Cerebellar cortex (tissue), 1 donor: ENCODE data around the gene RSAD1.

Experiments used
- DNase-seq: peaks from one replicate; pipeline ENCODE4 v3.0.0-alpha.2; 2015; ENCODE audit warnings: low spot score

Gene RSAD1

DNA sequence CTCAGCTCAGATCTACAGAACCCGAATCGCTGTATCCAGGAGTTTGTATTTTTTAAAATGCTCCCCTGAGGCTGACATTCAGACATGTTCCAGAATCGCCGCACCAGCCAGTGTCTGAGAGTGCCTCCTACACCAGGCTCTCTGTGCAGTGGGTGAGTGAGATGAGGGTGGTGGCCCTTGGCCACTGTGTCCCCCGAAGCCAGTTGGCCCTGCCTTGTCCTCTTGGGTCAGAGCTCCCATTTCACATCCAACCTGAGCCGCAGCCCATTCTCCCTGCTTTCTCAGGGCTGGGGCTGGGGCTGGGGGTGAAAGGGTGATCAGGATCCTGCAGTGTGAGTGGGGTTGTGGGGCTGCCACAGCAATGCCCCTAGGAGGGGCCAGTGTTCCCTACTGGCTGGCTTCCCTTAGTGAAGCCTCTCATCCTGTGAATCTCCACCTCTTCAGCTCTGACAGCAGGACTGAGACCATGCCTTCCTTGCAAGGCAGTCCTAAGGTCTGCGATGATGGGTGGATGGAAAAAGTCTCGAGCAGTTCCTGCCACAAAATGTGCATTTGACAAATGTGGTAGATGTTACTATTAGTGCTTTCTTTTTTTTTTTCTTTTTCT, 16.7 kb downstream of the RSAD1 start:
- DNase-seq, result no peak

DNA sequence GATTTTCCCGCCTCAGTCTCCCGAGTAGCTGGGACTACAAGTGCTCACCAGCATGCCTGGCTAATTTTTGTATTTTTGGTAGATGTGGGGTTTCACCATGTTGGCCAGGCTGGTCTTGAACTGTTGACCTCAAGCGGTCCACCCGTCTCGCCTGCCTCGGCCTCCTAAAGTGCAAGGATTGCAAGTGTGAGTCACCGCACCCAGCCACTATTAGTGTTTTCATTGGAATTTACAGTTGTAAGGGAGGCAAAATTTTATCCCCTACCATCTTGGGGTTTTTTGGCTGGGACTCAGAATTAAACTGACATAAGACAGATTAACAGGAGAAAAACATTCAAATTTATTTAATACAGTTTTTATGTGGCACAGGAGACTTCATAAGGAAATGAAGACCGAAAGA, 17.3 kb downstream of the RSAD1 start:
- no peak for DNase-seq

DNA sequence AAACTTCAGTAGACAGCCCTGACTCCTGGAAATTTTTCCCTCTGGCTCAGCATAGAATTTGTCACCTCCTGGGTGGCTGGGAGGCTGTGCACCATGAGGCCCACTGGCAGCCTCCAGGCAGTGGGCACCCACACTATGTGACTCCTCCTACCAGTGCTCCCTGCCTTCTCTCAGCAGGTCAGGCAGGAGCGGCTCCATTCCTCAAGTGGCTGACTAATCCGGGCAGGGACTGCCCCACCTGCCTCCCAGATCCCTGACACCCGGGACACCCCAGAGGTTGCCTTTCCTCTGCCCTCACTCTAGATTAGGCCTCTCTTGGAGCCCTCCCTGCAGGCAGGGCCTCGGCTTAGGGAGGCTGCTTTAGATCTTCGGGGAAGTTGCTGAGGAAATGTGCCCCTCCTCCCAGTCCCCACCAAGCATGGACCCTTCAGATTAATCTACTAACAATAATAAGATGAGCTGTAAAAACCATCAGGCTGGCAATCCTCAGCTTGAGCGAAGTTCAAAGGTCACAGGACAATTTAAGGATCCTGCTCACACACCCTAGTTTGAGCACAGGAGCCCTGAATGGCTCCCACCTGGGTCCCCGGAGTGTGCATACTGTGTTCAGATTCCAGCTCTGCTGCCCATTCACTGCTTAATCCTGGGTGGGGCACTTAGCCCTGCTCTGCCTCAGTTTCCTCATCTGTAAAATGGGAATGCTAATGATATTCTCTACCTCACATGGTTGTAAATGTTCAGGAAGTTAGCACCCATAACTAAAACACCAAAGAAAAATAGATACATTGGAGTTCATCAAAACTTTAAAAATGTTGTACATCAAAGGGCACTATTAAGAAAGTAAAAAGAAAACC, 19.6 kb downstream of the RSAD1 start:
- no peak for DNase-seq

DNA sequence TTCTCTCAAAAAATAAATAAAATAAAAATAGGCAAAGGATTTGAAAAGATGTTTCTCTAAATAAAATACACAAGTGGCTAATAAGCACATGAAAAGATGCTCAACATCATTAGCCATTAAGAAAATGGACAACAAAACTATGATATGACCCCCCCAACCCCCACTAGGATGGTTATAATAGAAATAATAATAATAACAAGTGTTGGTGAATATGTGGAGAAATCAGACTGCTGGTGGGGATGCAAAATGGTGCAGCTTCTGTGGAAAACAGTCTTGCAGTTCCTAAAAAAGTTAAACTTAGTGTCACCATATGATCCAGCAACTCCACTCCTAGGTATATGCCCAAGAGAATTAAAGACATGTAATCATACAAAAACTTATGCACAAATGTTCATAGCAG, 20.6 kb downstream of the RSAD1 start:
- DNase-seq, result no peak

DNA sequence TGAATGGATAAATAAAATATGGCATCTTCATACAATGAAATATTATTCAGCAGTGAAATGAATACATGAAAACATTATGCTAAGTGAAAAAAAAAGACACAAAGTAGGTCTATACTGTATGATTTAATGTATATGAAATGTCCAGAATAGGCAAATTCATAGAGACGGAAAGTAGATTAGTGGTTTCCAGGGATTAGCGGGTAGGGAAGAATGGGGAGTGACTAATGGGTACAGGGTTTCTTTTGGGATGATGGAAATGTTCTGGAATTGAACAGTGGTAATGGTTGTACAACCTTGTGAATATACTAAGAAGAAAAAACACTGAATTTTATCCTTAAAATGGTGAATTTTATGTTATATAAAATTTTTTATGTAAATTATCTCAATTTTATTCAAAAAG, 21.1 kb downstream of the RSAD1 start:
- no peak for DNase-seq

DNA sequence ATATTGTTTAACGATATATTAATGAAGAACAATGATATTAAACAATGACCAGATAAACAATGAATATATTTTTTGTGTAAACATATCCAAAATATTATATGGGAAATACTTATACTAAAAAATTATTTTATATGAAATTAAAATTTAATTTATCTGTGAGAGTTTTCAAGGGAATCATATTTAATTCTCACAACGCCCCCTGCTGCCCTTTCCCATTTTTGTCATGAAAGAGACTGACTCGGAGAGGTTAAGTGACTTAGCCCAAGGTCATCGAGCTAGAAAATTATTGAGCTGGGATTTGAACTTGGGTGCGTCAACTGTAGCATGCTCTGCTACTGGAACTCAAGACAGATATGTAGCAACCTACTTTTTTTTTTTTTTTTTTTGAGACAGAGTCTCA, 22.4 kb downstream of the RSAD1 start:
- no peak for DNase-seq

DNA sequence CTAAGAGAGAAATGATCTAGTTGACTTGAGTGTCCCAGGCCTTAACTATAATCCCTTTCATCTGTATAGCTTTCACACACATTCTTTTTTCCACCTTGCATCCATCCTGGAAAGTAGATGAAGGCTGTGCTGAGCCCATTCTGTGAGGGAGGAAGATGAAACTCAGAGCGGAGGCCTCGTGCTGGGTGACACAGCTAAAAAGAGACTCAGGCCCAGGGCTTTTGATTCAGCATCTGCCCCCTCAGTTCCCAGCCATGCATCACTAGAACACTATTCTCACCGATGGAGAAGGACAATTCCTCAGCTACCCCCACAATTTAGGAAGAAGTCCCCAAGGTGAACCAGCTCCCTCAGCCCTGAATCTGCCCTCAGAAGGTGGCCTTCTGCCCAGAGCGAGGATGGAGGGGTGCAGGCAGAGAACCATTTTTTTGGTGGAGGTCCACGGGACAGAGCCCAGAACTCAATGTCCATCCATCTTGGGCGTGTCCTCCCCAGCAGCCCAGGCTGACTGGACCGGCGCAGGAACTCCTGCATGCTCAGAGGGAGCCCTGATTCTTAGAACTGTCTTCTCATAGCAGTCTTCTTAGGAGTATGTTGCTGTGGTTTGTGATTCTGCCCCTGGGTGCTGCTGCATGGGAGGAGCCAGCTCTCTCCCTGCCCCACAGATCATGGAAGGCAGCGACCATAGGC, 23.8 kb downstream of the RSAD1 start:
- no peak for DNase-seq

DNA sequence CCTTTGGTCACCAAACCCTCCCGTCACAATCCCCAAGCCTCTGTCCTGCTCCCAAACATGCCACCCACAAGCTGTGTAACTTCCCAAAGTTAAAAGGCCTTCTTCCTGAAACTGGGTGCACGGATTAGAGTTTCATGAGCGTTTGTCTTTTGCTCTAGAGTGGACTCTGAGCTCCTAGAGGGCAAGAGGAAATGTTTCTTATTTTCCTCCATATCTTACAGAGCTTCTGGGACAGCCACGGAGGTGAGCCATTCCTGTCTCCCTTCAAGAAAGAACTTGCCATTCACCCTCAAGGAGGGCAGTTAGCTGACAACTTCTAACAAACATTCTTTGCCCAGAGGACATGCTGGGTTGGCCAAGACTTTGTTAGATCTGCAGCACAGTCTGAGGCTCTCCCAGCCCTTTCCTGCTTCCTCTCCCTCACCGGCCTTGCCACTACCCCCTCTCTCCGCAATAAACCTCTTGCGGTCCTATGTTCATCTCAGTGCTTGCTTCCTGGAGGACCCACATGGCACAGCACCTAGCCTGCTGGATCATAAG, 27.0 kb downstream of the RSAD1 start:
- DNase-seq, result no peak

DNA sequence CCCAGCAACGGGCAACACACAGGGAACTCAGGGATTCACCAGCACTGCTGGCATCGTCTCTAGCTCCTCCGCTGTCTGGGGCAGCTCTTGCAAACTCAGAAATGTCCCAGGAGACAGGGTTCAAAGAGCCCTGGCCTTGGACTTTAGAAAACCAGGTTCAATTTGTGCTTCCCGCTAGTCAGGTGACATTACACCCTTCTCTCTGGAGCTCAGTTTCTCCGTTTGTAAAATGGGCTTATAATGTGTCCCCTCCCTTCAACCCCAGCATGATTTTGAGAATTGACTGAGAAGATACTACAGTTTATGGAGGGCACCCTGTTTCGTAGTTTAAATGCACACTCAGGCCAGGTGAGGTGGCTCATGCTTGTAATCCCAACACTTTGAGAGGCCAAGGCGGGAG, 27.6 kb downstream of the RSAD1 start:
- no peak for DNase-seq

DNA sequence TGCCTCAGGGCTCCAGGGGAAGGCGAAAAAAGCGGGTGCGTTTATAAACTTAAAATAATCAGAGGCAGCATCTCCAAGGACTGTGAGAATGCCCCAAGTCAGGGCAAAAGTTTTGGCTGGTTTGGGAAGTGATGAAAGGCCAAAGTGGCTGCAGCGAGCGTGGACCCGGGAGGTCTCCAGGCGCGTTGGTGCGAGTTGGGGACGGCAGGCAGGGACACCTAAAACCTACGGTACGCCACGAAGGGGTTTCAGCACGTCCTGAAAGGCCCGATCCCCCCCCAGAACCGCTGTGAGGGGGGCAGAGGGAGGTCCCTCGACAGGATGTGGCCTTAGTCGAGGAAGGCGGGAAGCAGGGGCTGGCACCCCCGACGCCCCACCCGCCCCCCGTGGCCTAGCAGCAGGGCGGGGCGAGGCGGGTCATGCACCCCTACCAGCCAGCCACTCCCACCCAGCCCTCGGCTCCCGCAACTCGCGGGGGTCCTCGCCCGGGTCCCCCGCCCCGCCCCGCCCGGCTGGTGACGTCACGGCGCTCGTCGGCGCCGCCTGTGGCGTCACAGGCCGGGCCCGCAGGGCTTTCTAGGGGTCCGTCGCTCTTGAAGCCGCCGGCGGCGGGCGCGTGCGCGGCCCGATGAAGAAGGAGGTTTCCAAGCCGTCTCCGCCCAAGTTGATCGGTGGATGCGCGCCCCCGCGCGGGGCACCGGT, 29.4 kb downstream of the RSAD1 start, which contains the start of gene MYCBPAP:
MYCBPAP (plus strand) TSS at position 569 of the 702 bp plus-strand sequence. CDS start 236 bp downstream, outside the sequence.
- peak; percentile 66 for DNase-seq

DNA sequence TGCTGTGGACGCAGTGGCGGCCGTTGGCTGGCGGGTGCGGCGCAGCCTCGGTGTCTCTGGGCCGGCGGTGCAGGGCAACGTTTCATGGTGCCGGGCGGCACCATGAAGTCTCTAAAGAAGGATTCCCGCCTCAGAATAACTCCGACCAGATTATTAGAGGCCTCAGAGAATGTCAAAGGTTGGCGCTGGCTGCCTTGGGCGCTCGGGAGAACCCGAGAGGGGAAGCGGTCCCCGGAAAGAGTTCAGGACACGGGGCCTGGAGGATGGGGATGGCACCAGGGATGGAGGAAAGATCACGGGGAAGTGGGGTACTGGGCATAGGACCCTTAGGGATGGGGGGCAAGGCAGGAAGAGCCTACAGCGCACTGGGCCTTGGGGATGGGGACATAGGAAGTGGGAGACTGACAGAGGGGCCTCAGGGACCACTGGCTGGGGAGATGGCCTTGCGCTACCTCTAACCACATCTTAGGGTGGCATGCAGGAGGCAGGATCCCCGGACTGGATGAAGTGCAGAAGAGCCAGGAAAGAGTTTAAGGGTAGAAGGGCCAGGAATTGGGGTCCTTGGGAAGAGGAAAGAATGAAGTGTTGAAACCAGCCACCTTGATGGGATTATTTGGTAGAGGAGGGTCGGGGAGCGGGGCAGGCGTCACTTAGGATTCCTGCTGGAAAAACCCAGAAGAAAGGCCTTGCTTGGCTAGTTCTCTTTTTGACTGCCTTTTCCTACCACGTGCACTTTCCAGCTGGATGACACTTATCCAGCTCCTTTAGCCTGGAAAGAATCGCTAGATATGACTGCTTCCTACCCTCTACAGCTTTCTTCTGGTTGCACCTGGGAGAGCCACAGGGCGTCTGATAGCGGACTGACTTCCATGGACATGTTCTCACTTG, 30.2 kb downstream of the RSAD1 start:
- DNase-seq, result no peak

DNA sequence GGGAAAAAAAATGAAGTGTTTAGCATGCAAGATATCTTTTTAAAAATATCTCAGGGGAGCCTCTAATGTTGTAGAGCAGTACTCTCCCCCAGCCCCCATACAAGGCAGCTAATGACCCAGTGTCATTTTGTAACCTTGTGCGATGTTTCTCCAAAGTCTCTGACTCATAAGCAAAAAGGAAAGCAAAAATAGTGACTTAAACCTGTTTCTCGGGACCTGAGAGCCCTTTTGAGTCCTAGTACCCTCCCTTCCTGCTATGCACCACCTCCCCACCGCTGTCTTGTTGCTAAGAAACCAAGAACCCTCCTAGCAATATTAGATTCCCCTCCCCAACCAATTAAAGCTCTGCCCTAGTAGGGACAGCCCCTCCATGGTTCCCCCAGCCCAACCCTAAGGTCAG, 32.4 kb downstream of the RSAD1 start:
- DNase-seq, result no peak

DNA sequence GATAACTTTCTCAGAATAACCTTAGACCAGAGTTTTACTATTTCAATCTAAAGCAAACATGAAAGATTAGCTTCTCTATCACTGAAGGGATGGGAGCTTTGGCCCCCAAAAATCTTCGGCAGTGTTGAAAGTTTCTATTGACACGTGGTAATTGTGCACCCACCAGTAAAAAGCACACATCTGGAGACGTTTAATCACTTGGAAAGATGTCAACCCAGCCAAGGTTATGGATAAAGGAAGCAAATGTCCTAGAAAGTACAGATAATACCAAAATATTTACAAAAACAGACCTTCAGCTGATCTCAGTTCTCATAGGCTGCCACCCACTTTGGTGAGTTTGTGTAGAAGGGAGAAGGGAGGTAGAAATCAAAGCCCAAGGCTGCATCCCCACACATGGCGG, 34.8 kb downstream of the RSAD1 start:
- DNase-seq, result no peak

DNA sequence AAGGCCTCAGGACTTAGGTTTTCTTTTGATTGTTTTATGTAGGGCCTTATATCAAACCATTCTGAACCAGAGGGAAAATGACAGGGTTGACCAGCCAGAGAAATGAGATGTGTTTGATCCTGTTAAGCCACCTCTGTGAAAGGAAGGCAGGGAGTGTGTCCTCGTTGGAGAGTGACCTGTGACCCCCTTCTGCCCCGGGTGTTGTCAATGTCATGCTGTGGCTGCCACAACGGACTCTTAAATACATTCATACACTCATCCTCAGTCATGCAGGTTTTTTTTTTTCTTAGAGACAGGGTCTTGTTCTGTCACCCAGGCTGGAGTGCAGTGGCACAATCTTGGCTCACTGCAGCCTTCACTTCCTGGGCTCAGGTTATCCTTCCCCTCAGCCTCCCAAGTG, 35.7 kb downstream of the RSAD1 start:
- DNase-seq, result no peak

DNA sequence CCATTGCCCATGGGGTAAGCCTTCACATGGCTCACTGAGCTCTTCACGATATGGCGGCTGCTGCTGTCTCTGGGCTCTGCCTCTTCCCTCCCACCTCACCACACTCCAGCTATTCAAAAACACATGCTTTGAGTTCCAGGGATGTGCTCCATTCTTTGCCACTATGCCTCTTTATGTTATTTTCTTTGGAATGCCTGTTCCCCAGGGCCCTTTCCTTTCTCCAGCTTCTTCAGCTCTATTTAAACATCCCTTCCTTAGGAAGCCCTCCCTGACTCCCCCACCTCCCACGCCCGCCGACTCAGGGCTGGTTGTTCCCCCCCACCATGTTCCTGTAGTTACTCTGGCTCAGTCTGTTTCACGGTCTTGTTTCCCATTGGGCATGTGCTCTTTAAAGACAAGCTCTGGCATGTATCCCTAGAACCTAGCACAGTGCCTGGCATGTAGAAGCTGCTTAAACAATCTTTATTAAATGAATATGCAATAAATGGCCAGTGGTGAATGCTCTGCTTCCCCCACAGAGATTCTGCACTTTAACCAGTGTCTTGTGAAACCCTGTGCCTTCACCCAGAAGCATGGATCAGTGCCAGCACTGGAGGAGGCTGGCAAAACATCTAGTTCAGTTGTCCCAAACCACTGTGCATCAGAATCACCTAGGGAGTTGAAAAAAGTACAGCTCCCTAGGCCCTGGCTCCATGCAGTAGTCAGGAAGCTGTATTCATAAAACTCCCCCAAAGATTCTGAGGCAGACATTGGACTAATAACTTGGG, 36.5 kb downstream of the RSAD1 start:
- no peak for DNase-seq

DNA sequence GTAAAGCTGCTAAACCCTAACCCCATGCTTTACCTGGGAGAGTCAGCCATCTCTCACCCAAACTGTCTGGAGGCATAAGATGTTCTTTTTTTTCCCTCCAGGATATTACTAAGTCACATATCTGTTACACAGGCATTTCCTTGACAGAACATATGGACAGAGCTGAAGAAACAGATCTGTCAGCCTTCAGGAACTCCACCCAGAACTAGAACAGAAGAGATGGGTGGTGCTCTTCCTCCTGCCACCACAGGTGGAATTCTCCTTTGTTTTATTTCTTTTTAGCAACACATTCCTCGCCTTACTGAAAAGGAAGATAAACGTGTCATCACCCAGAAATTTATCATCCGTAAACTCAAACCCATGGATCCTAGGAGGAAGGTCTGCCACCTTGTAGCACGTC, 38.4 kb downstream of the RSAD1 start:
- no peak for DNase-seq

DNA sequence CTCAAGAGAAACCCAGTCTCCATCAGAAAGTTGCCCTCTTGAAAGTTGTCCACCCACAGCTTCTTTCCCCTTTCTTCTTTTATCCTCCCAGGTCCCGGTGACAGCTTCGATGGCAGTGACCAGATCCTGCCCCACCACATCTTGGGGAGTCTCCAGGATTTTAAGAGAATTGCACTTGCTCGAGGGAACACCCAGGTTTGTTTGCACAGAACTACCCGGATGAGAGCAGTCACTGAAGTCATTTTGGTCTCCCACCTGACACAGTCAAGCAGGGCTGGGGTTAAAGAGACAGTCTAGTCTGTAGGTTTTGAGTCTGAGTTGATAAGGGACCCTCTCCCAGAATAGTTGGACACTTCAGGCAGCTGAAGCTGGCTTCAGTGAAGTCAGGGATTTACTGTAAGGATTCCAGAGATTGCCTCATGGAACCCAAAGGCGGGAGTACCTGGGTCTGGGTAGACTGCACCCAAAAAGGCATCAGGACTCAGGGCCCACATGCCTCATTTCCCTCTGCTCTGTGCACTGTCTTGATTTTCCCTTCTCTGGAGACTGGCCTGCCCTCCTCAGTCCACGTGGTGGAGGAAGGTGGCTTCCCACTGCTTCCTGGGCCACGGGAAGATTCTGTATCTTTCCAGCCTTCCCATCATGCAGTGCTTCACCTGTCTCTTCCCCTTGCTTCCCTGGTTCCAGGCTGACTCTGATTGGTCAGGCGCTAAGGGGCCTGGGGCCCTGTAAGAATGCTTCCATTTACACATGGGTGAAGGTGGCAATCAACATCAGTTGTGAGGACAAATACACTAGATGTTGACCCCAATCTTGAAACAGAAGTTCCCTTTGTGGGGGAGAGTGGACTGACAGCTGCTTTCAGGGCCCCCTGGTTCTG, 39.1 kb downstream of the RSAD1 start:
- peak; percentile 66 for DNase-seq

DNA sequence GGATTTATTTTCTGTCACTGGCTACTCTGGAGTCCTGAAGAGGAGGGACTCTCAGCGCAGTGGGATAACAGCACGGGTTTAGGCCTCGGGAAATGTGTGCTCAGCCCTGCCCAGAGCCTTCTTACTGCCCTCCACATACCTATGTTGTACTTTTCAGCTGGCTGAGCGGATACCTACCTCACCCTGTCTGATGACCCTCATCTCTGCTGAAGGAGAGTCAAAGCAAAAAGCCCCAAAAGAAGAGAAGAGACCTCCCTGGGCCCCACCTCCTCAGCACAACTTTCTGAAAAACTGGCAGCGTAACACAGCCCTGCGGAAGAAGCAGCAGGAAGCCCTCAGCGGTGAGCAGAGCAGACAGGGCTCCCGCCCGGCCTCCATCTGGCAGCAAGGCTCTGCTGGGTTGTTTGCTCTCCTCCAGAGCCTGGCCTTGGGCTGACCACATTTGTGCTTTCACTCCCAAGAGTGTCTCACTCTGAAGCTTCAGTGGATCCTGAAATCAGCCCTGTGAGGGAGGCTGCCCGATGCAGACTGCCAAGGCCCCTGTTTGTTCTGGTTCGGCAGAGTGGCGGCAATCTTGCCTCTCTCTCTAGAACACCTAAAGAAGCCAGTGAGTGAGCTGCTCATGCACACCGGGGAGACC, 39.8 kb downstream of the RSAD1 start:
- DNase-seq, result peak; percentile 83
